ENCODE results near the gene CRYGN. TPM values are rescaled to one million over a fixed set of nuclear protein-coding genes. Genes with fewer than 3 reads are reported as not detected.

CRYGN gene
- polyA plus RNA-seq, 1 donor (not counting 4 experiments of a cell fraction or from before 2014, with no cell fraction given), result not detected

DNA sequence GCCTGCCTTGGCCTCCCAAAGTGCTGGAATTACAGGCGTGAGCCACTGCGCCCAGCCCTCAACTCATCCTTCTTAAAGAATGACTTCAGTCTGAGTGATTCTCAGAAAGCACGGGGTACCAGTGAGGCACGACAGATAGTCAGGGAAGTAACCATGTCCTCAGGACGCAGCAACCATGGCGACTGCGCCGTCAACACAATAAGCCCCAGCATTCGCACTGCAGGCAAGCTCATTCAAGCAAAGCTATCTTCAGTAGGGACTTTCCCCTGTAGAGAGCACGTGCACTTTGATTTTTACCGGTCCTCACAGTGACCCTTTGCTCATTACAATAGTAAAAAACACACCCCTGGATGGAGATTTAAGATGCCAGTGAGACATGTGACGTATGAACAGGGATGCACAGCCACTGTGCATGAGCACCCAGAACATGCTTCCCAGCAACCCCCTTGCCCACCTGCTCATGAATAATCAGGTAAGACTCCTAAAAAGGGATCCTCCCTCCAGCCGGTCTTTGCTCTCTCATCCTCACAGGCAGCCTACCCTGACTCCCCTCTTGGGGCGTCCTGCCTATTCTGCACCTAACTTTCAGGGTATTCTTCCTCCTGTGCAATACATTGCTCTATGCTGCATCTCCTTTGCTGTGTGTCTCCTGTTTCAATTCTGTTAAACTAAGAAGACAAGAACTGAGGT, 39.2 kb downstream of the CRYGN start:
- H3K4me2 ChIP-seq (ENCODE audit: control insufficient read depth, extremely low read depth, insufficient read depth, low read depth, low read length), result no peak overlapping the region
- no peaks in the 10 kb centered on the region for H3K36me3 ChIP-seq (ENCODE audit: control insufficient read depth in 2 of 2, extremely low read depth in 1 of 2, insufficient read depth in 2 of 2, low read length in 2 of 2)
- FAIRE-seq (no peak), DNase-seq (ENCODE audit: low read depth, low spot score) (no peak)
- no peak overlapping the region for H3K4me3 ChIP-seq (ENCODE audit: control insufficient read depth in 2 of 3, extremely low read depth in 1 of 3, insufficient read depth in 2 of 3, low read depth in 1 of 3, low read length in 3 of 3)
- H2AFZ ChIP-seq (ENCODE audit: control insufficient read depth, low read length), result no peak overlapping the region
- H3K79me2 ChIP-seq (ENCODE audit: control insufficient read depth, insufficient read depth, low read length), result no peaks in the 10 kb centered on the region
- H3K27me3 ChIP-seq (ENCODE audit: control insufficient read depth, extremely low read depth, insufficient read depth, low read length), result peaks cover 5% of the 10 kb centered on the region
- H3K9me1 ChIP-seq (ENCODE audit: control insufficient read depth, extremely low read depth, insufficient read depth, low read length), result no peaks in the 10 kb centered on the region
- peaks cover 3% of the 10 kb centered on the region for H3K4me1 ChIP-seq (ENCODE audit: control insufficient read depth, extremely low read depth, insufficient read depth, low read length)
- TF ChIP-seq CTCF (optimal IDR thresholded peaks at IDR 0.05 in 1 of 3, IDR thresholded peaks at IDR 0.05 in 1 of 3, conservative IDR thresholded peaks at IDR 0.05 in 1 of 3; ENCODE audit: extremely low read depth in 1 of 3, insufficient read depth in 2 of 3, low read length in 3 of 3) (no peak), EZH2 (IDR thresholded peaks at IDR 0.05; ENCODE audit: low read length) (no peak)
- dilution Hi-C loops (cut with MboI; ENCODE audit: extremely low pct_ligation_motif_present, low sequenced_read_pairs), result no loop called here
- no peak overlapping the region for H3K9ac ChIP-seq (ENCODE audit: control insufficient read depth, extremely low read depth, insufficient read depth, low read length)
- H3K9me3 ChIP-seq (ENCODE audit: control insufficient read depth, low read depth, low read length), result no peaks in the 10 kb centered on the region
- no peak overlapping the region for H3K27ac ChIP-seq (ENCODE audit: control insufficient read depth, insufficient read depth, low read length)
- no peaks in the 10 kb centered on the region for H4K20me1 ChIP-seq (ENCODE audit: control insufficient read depth, extremely low read depth, insufficient read depth, low read length)

DNA sequence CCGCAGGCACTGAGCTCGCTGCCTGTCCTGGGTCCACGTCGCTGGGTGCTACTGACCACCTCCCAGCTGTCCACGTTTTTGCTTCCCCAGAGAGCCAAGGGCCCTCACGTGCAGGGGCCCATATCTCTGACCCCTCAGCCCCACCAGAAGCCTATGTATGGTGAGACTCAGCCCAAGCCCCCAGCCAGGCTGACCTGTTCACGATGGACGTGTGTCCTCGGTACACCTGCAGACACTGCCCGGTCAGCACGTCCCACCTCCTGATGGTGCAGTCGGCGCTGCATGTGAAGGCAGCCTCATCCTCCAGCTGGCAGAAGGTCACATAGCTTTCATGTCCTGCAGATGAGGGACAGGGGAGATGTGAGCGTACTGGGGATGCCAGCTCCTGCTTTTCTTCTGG, 40.0 kb downstream of the CRYGN start:
- peaks cover 8% of the 10 kb centered on the region for H3K27me3 ChIP-seq (ENCODE audit: control insufficient read depth, extremely low read depth, insufficient read depth, low read length)
- dilution Hi-C loops (cut with MboI; ENCODE audit: extremely low pct_ligation_motif_present, low sequenced_read_pairs), result no loop called here
- peaks cover 3% of the 10 kb centered on the region for H3K4me1 ChIP-seq (ENCODE audit: control insufficient read depth, extremely low read depth, insufficient read depth, low read length)
- DNase-seq (ENCODE audit: low read depth, low spot score) (no peak), FAIRE-seq (no peak)
- H3K36me3 ChIP-seq (ENCODE audit: control insufficient read depth in 2 of 2, extremely low read depth in 1 of 2, insufficient read depth in 2 of 2, low read length in 2 of 2), result no peaks in the 10 kb centered on the region
- H3K9me3 ChIP-seq (ENCODE audit: control insufficient read depth, low read depth, low read length), result no peaks in the 10 kb centered on the region
- TF ChIP-seq EZH2 (IDR thresholded peaks at IDR 0.05; ENCODE audit: low read length) (no peak), CTCF (optimal IDR thresholded peaks at IDR 0.05 in 1 of 3, IDR thresholded peaks at IDR 0.05 in 1 of 3, conservative IDR thresholded peaks at IDR 0.05 in 1 of 3; ENCODE audit: extremely low read depth in 1 of 3, insufficient read depth in 2 of 3, low read length in 3 of 3) (no peak)
- no peak overlapping the region for H3K4me2 ChIP-seq (ENCODE audit: control insufficient read depth, extremely low read depth, insufficient read depth, low read depth, low read length)
- H3K9ac ChIP-seq (ENCODE audit: control insufficient read depth, extremely low read depth, insufficient read depth, low read length), result no peak overlapping the region
- no peak overlapping the region for H3K4me3 ChIP-seq (ENCODE audit: control insufficient read depth in 2 of 3, extremely low read depth in 1 of 3, insufficient read depth in 2 of 3, low read depth in 1 of 3, low read length in 3 of 3)
- no peaks in the 10 kb centered on the region for H3K9me1 ChIP-seq (ENCODE audit: control insufficient read depth, extremely low read depth, insufficient read depth, low read length)
- no peak overlapping the region for H2AFZ ChIP-seq (ENCODE audit: control insufficient read depth, low read length)
- H3K79me2 ChIP-seq (ENCODE audit: control insufficient read depth, insufficient read depth, low read length), result no peaks in the 10 kb centered on the region
- no peak overlapping the region for H3K27ac ChIP-seq (ENCODE audit: control insufficient read depth, insufficient read depth, low read length)
- H4K20me1 ChIP-seq (ENCODE audit: control insufficient read depth, extremely low read depth, insufficient read depth, low read length), result no peaks in the 10 kb centered on the region

All from keratinocyte (primary cell).